Fibroblast of villous mesenchyme (primary cell): ENCODE results near the gene SLC6A16. TPM values are rescaled to one million over a fixed set of nuclear protein-coding genes. Genes with fewer than 3 reads are reported as not detected.
"Not testable (repeated sequence)": the region's sequence is repeated elsewhere in the genome, so short reads cannot be mapped to it uniquely, and the experiment has no call there.

Experiments used
- DNase-seq: peaks from one replicate; pipeline ENCODE4 v3.0.0-alpha.2; 2010; ENCODE audit warnings: low read depth
- H3K4me3 ChIP-seq: 2 replicates; pipeline ENCODE4 v1.5.1; 2011; ENCODE audit warnings: low read depth, mild to moderate bottlenecking, low read length
- total RNA-seq: library from RNA; depleted of rRNA; stranded (reverse); fragments of >200 nt; gene quantifications from 2 replicates; pipeline ENCODE4 v1.2.3, GENCODE V29; 2012
- TF ChIP-seq, protein P1 (sequence below): IDR thresholded peaks from 2 replicates; pipeline ENCODE4 v1.5.1; 2012; ENCODE audit warnings: low read depth, mild to moderate bottlenecking, low read length; ENCODE audit not compliant: insufficient read depth

The SLC6A16 gene
- total RNA-seq, 1 donor = not detected

DNA sequence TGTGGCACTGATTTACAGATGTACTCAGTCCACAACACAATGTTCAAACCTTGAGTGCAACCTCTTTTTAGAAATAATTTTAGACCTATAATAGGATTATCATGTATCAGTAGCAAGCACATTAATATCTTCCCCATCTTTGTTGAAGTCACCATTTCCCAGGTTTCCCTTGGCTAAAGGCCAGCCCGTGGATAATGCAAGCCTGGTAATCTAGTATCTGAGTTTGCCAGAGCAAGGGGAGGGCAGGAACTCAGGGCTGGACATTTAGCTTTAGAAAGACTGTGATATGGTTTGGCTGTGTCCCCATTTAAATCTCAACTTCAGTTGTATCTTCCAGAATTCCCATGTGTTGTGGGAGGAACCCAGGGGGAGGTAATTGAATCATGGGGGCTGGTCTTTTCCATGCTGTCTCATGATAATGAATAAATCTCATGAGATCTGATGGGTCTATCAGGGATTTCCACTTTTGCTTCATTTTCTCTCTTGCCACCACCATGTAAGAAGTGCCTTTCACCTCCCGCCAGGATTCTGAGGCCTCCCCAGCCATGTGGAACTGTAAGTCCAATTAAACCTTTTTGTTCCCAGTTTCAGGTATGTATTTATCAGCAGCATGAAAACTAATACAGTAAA is 37.7 kb downstream of the SLC6A16 start:
- no peak for DNase-seq
- TF ChIP-seq, protein P1, sequence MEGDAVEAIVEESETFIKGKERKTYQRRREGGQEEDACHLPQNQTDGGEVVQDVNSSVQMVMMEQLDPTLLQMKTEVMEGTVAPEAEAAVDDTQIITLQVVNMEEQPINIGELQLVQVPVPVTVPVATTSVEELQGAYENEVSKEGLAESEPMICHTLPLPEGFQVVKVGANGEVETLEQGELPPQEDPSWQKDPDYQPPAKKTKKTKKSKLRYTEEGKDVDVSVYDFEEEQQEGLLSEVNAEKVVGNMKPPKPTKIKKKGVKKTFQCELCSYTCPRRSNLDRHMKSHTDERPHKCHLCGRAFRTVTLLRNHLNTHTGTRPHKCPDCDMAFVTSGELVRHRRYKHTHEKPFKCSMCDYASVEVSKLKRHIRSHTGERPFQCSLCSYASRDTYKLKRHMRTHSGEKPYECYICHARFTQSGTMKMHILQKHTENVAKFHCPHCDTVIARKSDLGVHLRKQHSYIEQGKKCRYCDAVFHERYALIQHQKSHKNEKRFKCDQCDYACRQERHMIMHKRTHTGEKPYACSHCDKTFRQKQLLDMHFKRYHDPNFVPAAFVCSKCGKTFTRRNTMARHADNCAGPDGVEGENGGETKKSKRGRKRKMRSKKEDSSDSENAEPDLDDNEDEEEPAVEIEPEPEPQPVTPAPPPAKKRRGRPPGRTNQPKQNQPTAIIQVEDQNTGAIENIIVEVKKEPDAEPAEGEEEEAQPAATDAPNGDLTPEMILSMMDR = no peak
- H3K4me3 ChIP-seq = no peak overlapping the region

DNA sequence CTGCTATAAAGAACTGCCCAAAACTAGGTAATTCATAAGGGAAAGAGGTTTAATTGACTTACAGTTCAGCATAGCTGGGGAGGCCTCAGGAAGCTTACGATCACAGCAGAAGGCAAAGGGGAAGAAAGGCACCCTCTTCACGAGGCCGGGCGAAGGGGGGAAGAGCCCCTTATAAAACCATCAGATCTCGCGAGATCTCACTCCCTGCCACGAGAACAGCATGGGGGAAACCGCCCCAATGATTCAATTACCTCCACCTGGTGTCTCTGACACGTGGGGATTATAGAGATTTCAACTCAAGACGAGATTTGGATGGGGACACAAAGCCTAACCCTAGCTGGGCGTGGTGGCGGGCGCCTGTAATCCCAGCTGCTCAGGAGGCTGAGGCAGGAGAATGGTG is 42.8 kb downstream of the SLC6A16 start:
- TF ChIP-seq, protein P1 = no peak
- no peak overlapping the region for H3K4me3 ChIP-seq
- no peak for DNase-seq

DNA sequence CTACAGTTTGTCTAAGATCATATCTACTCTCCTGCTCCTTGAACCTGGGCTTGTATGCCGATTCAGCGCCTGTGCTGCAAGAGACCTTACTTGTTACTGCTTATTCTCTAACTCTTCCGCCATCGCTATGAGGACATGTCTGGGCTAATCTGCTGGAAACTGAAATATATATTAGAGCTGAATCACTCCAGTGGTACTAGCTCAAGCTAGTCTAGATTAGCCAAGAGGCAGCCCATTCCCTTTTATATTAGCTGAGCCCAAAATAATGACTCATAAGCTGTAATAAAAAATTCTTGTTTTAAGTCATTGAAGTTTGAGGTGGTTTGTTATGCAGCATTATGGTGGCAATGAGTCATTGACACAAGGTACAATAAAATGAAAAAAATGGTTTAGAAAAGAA is 52.8 kb downstream of the SLC6A16 start:
- no peak overlapping the region for H3K4me3 ChIP-seq
- TF ChIP-seq, protein P1 = no peak
- peak; percentile 33 for DNase-seq

DNA sequence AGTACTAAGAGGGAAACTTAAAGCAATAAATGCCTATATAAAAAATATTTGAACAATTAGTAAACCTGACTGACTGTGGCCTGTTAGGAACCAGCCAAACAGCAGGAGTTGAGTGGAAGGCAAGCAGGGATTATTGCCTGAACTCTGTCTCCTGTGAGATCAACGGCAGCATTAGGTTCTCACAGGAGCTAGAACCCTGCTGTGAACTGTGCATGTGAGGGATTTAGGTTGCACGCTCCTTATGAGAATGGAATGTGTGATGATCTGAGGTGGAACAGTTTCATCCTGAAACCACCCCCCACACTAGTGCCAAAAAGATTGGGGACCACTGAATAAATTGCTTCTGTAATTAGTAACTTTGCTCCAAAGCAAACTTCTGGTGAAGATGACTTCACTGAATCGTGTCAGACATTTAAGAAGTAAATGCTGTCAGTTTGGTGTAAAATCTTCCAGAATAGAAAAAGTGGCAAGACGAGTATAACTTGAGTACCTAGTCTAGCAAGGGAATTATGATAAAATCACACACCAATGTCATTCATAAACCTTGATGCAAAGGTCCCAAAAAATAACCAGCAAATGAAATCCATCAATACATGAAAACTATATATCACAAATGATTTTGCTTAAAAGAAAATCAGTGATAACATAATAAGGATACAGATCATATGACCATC is 53.8 kb downstream of the SLC6A16 start:
- DNase-seq = no peak
- no peak overlapping the region for H3K4me3 ChIP-seq
- TF ChIP-seq, protein P1 = no peak

GRCh38 chr19:49266409-49266808 is 58.6 kb downstream of the SLC6A16 start:
- peak; percentile 58 for DNase-seq
- H3K4me3 ChIP-seq = not testable (repeated sequence)
- TF ChIP-seq, protein P1 = peak; percentile 64

DNA sequence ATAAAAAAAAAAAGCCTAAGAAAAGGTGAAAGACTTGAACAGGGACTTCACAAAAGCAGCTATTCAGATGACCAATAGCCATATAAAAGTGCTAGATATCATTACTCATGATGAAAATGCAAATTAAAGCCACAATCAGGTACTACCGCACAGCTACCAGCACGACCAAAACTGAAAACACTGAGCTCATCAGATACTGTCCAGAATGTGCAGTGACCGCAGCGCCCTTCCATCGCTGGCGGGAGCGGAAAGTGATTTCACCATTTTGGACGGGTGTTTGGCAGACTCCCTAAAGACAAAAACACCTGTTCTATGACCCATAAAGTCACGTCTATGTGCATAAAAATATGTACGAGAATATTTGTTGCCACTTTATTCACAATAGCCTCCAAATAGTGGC is 60.7 kb downstream of the SLC6A16 start:
- no peak overlapping the region for H3K4me3 ChIP-seq
- TF ChIP-seq, protein P1 = no peak
- DNase-seq = no peak
